GM19193 (cell line): ENCODE measurements around the gene TNFRSF18.

Experiments
- POLR2A ChIP-seq: IDR thresholded peaks from 4 replicates; pipeline ENCODE4 v1.6.1; 2011; ENCODE audit not compliant: insufficient read depth, insufficient read length; ENCODE audit errors: extremely low read depth

Gene TNFRSF18

DNA sequence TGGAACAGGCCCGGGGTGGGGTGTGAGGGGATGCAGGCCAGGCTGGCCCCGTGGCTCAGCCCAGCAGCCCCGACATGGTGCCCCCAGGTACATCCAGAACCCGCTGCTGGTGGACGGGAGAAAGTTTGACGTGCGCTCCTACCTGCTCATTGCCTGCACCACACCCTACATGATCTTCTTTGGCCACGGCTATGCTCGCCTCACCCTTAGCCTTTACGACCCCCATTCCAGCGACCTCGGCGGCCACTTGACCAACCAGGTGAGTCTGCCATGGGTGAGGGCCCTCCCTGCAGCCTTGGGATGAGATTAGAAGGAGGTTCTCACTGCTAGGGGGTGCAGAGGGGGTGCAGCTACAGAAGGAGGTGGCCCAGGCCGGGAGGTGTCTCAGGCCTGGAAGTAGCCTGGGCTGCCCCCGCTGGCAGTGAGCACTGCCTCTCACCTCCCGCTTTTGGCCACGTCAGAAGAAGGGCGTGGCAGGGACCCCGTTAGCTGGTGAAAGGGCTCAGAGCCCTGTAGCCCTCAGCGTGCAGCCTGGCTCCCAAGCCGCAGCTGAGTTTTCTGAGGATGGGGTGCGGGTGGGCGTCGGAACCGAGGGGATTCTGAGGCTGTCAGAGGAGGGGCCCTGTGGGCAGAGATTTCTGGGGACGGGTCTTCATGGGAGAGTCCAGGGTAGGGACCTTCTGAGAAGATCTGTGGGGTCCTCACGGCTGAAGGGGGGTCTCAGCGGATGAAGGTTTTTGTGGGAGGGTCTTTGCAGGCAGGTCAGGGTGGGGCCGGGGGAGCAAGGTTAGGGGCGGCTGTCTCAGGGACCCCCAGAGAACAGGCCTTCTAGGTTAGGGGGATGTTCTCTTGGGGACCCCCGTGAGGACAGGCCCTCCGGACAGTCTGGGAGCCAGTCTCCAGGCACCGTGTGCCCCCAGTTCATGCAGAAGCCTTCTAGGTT lies 22.3 kb downstream of the TNFRSF18 start:
- TF ChIP-seq POLR2A, result no peak

DNA sequence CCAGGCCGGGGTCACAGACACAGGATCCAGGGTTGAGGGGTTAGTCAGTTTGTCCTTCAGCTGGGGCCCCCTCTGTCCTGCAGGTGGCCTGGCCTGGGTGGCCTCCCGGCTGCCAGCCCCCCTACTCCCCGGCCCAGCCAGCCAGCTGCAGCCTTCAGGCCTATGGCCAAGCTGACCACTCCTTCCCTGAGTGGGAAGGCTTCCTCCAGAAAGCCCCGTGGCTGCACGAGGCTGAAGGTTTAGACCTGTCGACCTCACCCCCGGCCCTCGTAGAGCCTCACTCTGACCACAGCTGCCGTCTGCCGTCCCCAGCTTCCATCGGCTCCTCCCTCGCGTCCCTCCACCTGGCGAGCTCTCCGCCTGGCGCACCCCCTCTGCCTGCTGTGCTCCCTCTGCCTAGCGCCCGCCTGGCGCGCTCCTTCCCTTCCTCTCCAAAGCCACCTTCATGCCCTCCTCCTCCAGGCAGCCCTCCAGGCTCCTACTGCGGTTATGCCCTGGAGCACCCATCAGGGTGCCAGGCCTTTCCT lies 23.1 kb downstream of the TNFRSF18 start:
- TF ChIP-seq POLR2A, result no peak

DNA sequence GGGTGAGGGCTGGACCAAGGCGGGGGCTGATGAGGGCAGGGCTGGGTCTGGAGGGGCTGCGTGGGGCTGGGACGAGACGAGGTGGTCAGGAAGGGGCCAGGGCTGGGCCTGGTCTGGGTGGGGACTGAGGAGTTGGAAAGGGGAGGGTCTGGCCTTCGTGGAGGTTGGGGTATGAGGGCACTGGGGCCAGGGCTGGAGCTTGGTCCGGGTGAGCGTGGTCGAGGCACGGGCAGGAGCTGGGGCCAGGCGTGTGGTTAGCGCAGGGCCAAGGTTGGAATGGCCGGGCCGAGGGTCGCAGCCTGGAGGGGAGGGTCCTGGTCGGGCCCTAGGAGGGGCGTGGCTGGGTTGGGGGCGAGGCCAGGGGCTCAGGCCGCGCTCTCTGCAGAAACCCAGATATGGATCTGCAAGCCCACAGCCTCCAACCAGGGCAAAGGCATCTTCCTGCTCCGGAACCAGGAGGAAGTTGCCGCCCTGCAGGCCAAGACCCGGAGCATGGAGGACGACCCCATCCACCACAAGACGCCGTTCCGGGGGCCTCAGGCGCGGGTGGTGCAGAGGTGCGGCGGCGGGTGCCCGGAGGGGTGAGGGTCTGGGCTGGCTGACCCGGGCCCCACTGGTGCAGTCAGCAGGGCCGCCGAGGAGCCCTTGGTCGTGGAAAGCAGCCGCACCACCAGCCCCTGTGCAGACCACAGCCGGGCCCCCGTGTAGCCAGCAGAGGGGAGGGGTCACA lies 23.7 kb downstream of the TNFRSF18 start:
- TF ChIP-seq POLR2A, result no peak

DNA sequence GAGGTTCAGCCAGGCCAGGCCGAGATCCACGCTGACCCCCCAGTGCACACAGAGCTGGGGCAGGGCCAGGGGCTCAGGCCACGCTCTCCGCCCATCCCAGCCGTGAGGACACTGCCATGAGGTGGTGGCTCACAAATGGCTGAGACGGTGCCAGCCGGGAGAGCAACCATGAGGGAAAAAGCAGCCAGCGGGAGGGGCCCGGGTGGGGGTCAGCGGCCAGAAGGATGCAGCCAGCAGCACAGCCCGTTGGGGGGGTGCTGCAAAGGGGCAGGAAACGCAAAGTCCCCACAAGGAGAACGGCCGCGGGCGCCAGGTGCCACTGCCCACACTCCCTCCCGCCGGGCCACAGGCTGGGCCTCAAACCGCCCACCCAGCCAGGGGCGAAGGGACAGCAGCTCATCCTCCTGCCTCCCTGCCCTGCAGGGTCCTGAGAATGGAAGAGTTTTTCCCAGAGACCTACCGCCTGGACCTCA lies 24.4 kb downstream of the TNFRSF18 start:
- TF ChIP-seq POLR2A, result no peak

DNA sequence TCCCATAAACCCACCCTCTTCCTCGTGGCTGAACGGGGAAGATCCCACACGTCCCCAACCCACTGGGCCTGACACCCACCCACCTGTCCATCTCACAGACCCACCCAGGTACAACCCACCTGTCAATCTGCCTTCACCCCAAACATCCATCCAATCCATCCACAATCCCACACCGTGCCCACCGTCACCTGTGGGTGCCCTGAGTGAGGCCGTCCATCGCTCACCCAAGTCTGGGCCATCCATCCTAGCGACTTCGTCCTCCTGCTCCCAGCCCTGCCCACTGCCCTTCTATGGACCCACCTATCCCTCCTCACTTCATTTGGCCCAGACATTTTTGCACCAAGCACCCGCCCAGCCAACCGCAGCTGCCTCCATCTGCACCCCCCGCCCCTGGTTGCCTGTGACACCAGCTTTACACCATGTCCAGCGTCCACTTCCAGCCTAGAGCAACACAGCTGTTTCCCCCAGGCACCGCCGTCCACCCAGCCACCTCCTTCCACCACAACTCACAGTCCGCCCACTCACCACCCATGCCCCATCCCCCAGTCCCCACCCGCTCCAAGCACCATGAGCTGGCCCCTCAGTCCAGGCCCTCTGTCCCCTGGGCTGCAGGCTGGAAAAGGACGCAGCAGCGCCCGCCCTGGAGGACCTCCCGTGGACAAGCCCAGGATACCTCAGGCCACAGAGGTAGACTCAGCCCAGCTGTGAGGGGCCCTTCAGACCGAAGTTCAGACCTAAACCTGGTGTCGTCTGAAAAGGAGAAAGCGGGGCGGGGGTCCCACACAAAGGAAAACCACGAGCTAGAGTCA lies 25.1 kb downstream of the TNFRSF18 start:
- no peak for TF ChIP-seq POLR2A

DNA sequence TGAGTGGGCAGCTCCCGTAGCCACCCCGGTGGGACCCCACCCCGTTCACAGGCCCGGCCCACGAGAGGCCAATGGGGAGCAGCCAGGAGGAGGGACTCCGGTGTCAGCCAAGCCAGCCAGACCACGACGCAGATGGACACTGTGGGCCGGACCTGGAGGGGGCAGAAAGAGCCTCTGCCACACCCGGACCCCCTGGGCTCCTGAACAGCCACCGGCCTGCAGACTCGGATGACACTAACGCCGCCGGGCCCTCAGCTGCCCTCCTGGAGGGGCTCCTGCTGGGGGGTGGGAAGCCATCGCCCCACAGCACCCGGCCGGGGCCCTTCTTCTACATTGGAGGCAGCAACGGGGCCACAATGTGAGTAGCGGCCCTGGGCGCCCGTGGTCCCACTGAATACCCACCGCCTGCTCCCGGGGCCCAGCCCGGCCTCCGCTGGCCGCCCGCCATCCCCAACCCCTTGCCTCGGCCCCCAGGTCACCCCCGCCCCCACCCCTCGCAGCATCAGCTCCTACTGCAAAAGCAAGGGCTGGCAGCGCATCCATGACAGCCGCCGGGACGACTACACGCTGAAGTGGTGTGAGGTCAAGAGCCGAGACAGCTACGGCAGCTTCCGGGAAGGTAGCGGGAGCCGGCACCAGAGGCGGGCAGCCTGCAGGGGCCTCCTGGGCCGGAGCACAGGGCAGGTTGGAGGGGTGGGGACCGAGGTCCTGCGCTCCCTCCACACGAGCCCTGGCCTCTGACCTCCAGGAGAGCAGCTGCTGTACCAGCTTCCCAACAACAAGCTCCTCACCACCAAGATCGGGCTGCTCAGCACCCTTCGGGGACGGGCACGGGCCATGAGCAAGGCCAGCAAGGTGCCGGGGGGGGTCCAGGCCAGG lies 26.2 kb downstream of the TNFRSF18 start:
- TF ChIP-seq POLR2A, result no peak

DNA sequence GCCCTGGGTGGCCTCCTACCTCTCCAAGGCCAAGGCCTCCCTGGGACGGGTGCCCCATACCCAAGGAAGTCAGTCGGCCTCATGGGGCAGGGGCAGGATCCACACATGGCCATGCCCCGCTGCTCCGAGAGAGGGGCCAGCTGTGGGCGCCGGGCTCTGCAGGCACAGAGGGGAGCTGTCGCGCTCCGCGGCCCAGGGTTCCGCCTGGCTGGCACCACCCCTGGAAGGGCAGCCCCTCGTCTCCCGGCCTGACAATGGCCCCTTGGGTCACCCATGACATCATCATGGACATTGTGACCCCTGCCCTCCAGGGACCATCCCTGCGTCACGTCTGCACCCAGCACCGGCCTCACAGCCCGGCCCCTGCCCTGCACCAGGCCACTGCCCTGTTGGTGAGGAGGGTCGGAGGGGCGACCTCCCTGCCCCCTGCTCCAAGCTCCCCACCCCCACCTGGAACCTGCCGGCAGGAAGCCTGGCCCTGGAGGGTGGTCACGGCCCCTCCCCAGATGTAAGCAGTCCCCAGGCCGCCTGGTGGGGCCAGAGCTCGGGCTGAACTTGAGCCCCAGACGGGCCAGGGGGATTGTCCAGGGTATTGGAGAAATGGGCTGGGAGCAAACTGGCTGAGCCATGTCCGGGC lies 26.9 kb downstream of the TNFRSF18 start:
- TF ChIP-seq POLR2A, result no peak

DNA sequence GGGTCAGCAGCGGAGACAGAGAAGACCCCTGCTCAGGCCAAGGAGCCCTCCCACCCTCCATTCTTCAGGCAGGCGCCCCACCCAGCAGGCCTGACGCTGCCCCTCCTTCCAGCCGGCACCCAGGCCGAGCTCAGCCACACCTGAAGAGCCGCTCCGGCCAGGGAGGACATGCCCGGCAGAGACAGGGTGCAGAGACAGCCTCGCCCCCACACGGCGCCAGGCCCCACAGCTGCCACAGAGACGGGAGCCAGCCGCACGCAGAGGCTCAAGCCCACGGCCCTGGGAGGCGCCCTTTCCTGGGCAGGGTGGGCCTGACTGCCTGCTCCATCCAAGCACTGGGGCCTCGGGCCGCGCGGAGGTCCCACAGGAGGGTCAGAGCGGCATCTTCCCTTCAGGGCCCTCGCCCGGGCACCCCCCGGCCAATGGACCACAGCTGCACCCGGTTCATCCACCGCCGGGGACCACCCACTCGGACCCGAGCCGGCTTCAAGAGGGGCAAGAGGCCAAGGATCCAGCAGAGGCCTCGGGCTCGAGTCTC lies 27.5 kb downstream of the TNFRSF18 start:
- no peak for TF ChIP-seq POLR2A

DNA sequence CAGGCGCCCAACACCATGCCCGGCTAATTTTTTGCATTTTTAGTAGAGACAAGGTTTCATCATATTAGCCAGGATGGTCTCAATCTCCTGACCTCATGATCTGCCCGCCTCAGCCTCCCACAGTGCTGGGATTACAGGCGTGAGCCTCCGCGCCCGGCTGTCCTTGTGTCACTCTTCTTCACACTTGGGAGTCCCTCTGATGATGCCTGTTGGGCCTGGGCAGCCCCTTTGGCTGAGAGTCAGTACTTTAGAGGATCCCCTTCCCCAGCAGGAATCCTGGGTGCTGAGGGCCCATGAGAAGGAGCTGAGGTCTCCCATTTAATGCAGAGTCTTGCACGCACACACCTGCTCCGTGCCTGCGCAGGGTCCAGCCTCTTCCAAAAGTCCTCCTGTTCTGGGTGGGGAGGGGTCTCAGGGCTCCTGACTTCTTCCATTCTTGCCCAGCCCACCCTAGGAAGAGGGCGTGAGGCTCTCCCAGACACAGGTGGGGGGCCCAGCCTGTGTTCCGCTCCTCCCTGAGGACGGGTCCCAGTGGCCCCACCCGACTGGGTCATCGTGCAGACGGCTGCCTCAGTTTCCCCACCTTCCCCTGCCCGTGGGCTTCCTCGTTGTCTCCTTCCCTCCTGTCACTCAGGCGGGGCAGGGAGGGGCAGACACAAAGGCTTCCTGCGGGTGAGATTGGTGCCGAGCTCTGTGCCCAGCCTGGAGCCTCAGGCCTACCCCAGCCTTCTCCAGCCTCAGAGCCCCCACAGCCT lies 28.8 kb downstream of the TNFRSF18 start:
- no peak for TF ChIP-seq POLR2A

DNA sequence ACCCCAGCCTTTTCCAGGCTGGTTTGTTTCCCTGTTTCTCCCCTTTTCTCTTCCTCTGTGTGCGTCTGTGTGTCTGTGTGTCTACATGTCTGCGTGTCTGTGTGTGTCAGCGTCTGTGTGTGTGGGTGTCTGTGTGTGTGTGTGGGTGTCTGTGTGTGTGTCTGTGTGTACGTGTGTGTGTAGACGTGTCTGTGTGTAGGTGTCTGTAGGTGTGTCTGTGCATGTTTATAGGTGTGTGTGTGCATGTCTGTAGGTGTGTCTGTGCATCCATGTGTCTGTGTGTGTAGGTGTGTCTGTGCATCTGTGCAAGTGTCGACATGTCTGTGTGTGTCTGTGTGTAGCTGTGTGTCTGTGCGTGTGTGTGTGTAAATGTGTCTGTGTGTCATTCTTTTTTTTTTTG lies 29.5 kb downstream of the TNFRSF18 start:
- TF ChIP-seq POLR2A, result no peak

DNA sequence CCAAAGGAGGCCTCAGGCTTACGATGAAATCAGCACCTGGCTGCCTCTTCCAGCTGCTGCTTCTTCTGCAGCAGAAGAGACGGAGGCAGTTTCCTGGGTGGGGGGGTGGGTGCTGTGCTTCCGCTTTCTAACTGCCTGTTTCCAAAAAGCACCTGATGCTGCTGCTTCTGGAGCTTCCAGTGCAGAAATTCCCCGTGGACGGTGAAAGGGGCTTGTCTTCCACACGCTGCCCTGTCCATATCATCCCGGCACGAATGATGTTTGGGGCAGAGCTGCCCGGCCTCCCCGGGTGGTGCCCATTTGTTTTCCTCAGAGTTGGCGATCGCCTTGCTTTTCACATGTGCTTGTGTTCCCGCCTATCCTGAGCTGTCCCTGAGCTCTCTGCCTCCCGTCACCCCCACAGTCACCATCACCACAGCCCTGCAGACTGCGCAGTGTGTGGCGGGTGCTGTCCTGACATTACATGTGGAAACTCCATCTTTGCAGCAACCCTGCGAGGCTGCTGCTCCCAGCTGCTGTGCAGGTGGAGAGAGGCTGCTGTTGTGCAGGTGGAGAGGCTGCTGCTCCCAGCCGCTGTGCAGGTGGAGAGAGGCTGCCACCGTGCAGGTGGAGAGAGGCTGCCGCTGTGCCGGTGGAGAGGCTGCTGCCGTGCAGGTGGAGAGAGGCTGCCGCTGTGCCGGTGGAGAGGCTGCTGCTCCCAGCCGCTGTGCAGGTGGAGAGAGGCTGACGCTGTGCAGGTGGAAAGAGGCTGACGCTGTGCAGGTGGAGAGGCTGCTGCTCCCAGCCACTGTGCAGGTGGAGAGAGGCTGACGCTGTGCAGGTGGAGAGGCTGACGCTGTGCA lies 30.9 kb downstream of the TNFRSF18 start:
- no peak for TF ChIP-seq POLR2A
